Left lung (tissue), 10 donors: ENCODE data around the gene TSEN34. TPM values are rescaled to one million over a fixed set of nuclear protein-coding genes. Genes with fewer than 3 reads are reported as not detected.
"Not testable (repeated sequence)": the region's sequence is repeated elsewhere in the genome, so short reads cannot be mapped to it uniquely, and the experiment has no call there.

Experiments
- ATAC-seq: fragments of 200-7000 bp; cut with Tn5 transposase; one replicate; pipeline ENCODE4 v1.9.1; 2020; ENCODE audit warnings: moderate library complexity
- DNase-seq, 4 donors: peaks; one replicate each; pipeline ENCODE4 v3.0.0-alpha.2; 2013 to 2020
- H3K27ac ChIP-seq, 2 donors: fragments of 200-600 bp; sonication (generic) in 1 of 2; one replicate each; pipeline versions ENCODE4 v1.5.0 to v1.8.0; 2020 to 2021
- H3K27me3 ChIP-seq, 2 donors: fragments of 200-600 bp; sonication (generic) in 1 of 2; one replicate each; pipeline versions ENCODE4 v1.5.0 to v1.8.0; 2020 to 2021
- H3K36me3 ChIP-seq, 2 donors: fragments of 200-600 bp; sonication (generic) in 1 of 2; one replicate each; pipeline versions ENCODE4 v1.5.0 to v1.8.0; 2020 to 2021
- H3K4me1 ChIP-seq, 2 donors: fragments of 200-600 bp; one replicate each; pipeline ENCODE4 v1.8.0; 2021
- H3K4me3 ChIP-seq, 2 donors: fragments of 200-600 bp; sonication (generic) in 1 of 2; one replicate each; pipeline versions ENCODE4 v1.5.0 to v1.8.0; 2020 to 2021; ENCODE audit warnings: mild to moderate bottlenecking in 1 of 2
- H3K9me3 ChIP-seq, 2 donors: fragments of 200-600 bp; sonication (generic) in 1 of 2; one replicate each; pipeline versions ENCODE4 v1.5.0 to v1.8.0; 2020 to 2021
- CTCF ChIP-seq, 2 donors: fragments of 200-600 bp; sonication (generic) in 1 of 2; IDR thresholded peaks; one replicate each; pipeline versions ENCODE4 v1.5.0 to v1.8.0; 2021; ENCODE audit warnings: antibody characterized with exemption in 2 of 2
- intact Hi-C, 2 donors: fragments of 100-400 bp; cut with DNase I; formaldehyde crosslinking; loops; one replicate each; pipeline versions ENCODE4 v1.11.2 to v1.14.2; 2022
- polyA plus RNA-seq, 6 donors: library from polyadenylated mRNA; unstranded; fragments of 120-200 nt; gene quantifications; one replicate each; pipeline ENCODE4 v1.2.1, GENCODE V29; 2013; ENCODE audit not compliant: insufficient read length in 6 of 6
- total RNA-seq, 2 donors: library from RNA; stranded (reverse); fragmentation: NEBNext Ultra II Directional; extraction: Animal tissue kit (Norgen Biotek cat#: 25700); gene quantifications; one replicate each; pipeline ENCODE4 v1.2.1, GENCODE V29; 2021
- donor health status: DM: no; HTN: yes; CAD: no.
- donor health status: DM: no; HTN: no; CAD: no.

TSEN34 gene
- total and polyA plus RNA-seq, 8 donors, result 32.2 to 60.6 (median 42.0) TPM

GRCh38 chr19:54179921-54180461 lies 11.1 kb upstream of the TSEN34 start:
- TF ChIP-seq CTCF (IDR thresholded peaks at IDR 0.05), result no peak
- Histone ChIP-seq H3K36me3 (peaks cover 0 to 79% of the 10 kb centered on the region in 2 donors), H3K4me1 (no peaks in the 10 kb centered on the region), H3K27ac (no peak overlapping the region), H3K9me3 (no peaks in the 10 kb centered on the region), H3K4me3 (no peak overlapping the region), H3K27me3 (no peaks in the 10 kb centered on the region)
- DNase-seq (peak in 2 of 4 donors; percentile 47 to 59), ATAC-seq (peak; percentile 43)
- intact Hi-C loops, result no loop called here

- peaks cover 0 to 82% of the 10 kb centered on the region in 2 donors for H3K36me3 ChIP-seq
- no peaks in the 10 kb centered on the region for H3K4me1 ChIP-seq
- ATAC-seq, result no peak
- no peaks in the 10 kb centered on the region for H3K27me3 ChIP-seq
- no peak overlapping the region for H3K4me3 ChIP-seq
- TF ChIP-seq CTCF (IDR thresholded peaks at IDR 0.05), result no peak
- H3K9me3 ChIP-seq, result no peaks in the 10 kb centered on the region
- intact Hi-C loops, result no loop called here
- DNase-seq, result peak in 1 of 4 donors; percentile 73
- no peak overlapping the region for H3K27ac ChIP-seq
Measured at GRCh38 chr19:54180691-54181091, 10.4 kb upstream of the TSEN34 start.

DNA sequence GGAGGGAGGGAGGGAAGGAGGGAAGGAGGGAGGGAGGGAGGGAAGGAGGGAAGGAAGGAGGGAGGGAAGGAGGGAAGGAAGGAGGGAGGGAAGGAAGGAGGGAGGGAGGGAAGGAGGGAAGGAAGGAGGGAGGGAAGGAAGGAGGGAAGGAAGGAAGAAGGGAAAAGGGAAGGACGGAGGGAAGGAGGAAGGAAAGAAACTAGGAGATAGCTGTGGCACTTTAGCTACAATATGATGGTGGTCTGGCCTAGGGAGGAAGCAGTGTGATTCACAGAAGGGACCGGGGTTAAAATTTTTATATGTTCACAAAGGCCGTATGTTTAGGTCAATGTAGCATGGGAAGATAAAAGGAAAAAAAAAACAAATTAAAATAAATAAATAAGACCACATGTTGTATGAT lies 9.2 kb upstream of the TSEN34 start:
- H3K27me3 ChIP-seq, H3K27ac ChIP-seq, intact Hi-C loops, H3K4me1 ChIP-seq, ATAC-seq, H3K4me3 ChIP-seq, H3K9me3 ChIP-seq, DNase-seq: not testable (repeated sequence)
- peaks cover 0 to 82% of the 10 kb centered on the region in 2 donors for H3K36me3 ChIP-seq

DNA sequence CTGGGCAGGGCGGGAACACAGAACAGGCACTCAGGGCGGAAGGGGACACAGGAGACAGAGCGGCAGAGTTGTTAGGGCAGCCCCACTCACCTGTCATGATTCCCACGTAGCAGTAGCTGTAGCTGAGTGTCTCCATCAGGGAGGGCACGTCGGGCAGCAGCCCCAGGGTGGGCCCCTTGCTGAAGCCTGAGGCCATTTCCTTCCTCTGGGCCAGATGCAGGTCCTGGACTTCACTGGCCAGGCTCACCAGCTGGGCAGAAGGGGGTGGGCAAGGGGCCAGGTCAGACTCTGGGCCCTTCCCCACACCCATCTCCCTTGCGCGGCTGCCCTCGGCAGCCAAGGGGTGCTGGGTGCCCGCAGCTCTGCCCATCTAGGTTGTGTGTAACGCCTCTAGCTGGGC lies 7.7 kb upstream of the TSEN34 start:
- no peak for TF ChIP-seq CTCF (IDR thresholded peaks at IDR 0.05)
- ATAC-seq (no peak), DNase-seq (peak in 1 of 4 donors; percentile 34)
- H3K4me3 ChIP-seq, result no peak overlapping the region
- no peaks in the 10 kb centered on the region for H3K27me3 ChIP-seq
- peaks cover 2 to 16% of the 10 kb centered on the region in 2 donors for H3K4me1 ChIP-seq
- intact Hi-C loops, result no loop called here
- H3K27ac ChIP-seq, result no peak overlapping the region
- no peaks in the 10 kb centered on the region for H3K9me3 ChIP-seq
- H3K36me3 ChIP-seq, result peaks cover 0 to 73% of the 10 kb centered on the region in 2 donors

- H3K27ac ChIP-seq, result no peak overlapping the region
- DNase-seq (peak in 1 of 4 donors; percentile 30), ATAC-seq (no peak)
- H3K36me3 ChIP-seq, result peaks cover 0 to 44% of the 10 kb centered on the region in 2 donors
- peaks cover 4 to 21% of the 10 kb centered on the region in 2 donors for H3K4me1 ChIP-seq
- no peaks in the 10 kb centered on the region for H3K27me3 ChIP-seq
- intact Hi-C loops, result no loop called here
- H3K9me3 ChIP-seq, result no peaks in the 10 kb centered on the region
- no peak for TF ChIP-seq CTCF (IDR thresholded peaks at IDR 0.05)
- no peak overlapping the region for H3K4me3 ChIP-seq
Measured at GRCh38 chr19:54186351-54186750, 4.8 kb upstream of the TSEN34 start.

DNA sequence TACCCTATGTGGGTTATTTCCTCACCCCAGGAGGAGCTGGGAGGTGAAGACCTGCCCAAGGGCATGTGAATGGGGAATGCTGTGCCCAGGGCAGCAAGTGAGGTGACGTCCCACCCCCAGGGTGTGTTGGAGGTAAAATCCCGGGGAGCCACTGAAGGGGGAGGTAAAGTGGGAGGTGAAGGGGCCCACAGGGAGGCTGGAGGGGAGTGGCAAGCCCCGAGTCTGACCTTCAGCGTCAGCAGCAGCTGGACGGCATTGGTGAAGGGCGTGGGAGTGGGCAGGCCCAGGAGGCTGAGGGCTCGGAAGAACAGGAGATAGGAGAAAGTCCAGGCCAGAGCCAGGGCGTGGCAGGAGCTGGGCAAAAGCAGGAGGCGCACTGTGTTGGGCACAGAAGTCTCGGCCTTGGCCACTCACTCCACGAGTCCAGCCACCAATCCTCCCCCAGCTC lies 4.2 kb upstream of the TSEN34 start:
- DNase-seq, result peak in 1 of 4 donors; percentile 66
- no peak for ATAC-seq
- Histone ChIP-seq H3K4me1 (peaks cover 8 to 26% of the 10 kb centered on the region in 2 donors), H3K4me3 (no peak overlapping the region), H3K9me3 (no peaks in the 10 kb centered on the region), H3K27me3 (no peaks in the 10 kb centered on the region), H3K27ac (no peak overlapping the region), H3K36me3 (peaks cover 0 to 44% of the 10 kb centered on the region in 2 donors)
- intact Hi-C loops, result no loop called here
- TF ChIP-seq CTCF (IDR thresholded peaks at IDR 0.05), result no peak
